GM18520 (cell line): ENCODE measurements around the gene RALY.

Experiments
- ATAC-seq: cut with Tn5 transposase; IDR thresholded peaks from one replicate; pipeline ENCODE4 v1.9.1; 2021; ENCODE audit not compliant: unreplicated experiment

The RALY gene

GRCh38 chr20:33993576-33994221, at the start of gene RALY:
Gene RALY, plus strand, starts transcription at chr20:33993911. Its CDS starts 78,164 bp downstream, at chr20:34072075.
- ATAC-seq, result peak; percentile 34

GRCh38 chr20:33944914-33945313, 48.8 kb upstream of the RALY start:
- no peak for ATAC-seq

GRCh38 chr20:33945391-33946081, 48.2 kb upstream of the RALY start:
- no peak for ATAC-seq

GRCh38 chr20:33947709-33948295, 45.9 kb upstream of the RALY start:
- ATAC-seq, result no peak

GRCh38 chr20:33948480-33948879, 45.2 kb upstream of the RALY start:
- no peak for ATAC-seq

GRCh38 chr20:33951171-33951570, 42.5 kb upstream of the RALY start:
- ATAC-seq, result no peak

GRCh38 chr20:33954504-33954903, 39.2 kb upstream of the RALY start:
- ATAC-seq, result no peak

GRCh38 chr20:33963751-33964150, 30.0 kb upstream of the RALY start:
- ATAC-seq, result no peak

GRCh38 chr20:33964441-33964840, 29.3 kb upstream of the RALY start:
- ATAC-seq, result no peak

- no peak for ATAC-seq
Observed at GRCh38 chr20:33967126-33967525, 26.6 kb upstream of the RALY start.

- ATAC-seq, result no peak
Observed at GRCh38 chr20:33969563-33969962, 24.1 kb upstream of the RALY start.

GRCh38 chr20:33970229-33970628, 23.5 kb upstream of the RALY start:
- no peak for ATAC-seq

- ATAC-seq, result no peak
Observed at GRCh38 chr20:33971147-33971975, 22.4 kb upstream of the RALY start.

GRCh38 chr20:33976959-33977358, 16.8 kb upstream of the RALY start:
- no peak for ATAC-seq

GRCh38 chr20:33977535-33977934, 16.2 kb upstream of the RALY start:
- ATAC-seq, result no peak

- ATAC-seq, result no peak
Observed at GRCh38 chr20:33979094-33979493, 14.6 kb upstream of the RALY start.

- no peak for ATAC-seq
Observed at GRCh38 chr20:33981347-33981746, 12.4 kb upstream of the RALY start.

GRCh38 chr20:33981964-33982363, 11.7 kb upstream of the RALY start:
- no peak for ATAC-seq

GRCh38 chr20:33983371-33983770, 10.3 kb upstream of the RALY start:
- ATAC-seq, result no peak

GRCh38 chr20:33984182-33984719, 9.5 kb upstream of the RALY start:
- ATAC-seq, result no peak

- no peak for ATAC-seq
Observed at GRCh38 chr20:33985280-33985679, 8.4 kb upstream of the RALY start.
